ENCODE measurements around the gene SLIRP.
A peak's percentile ranks its signal among the peaks of the same experiment; 100 is the strongest.
"Not testable (repeated sequence)": the region's sequence is repeated elsewhere in the genome, so short reads cannot be mapped to it uniquely, and the experiment has no call there.

Gene SLIRP
- 16.6 to 17.1 reads per million in 2 donors for total RNA-seq

DNA sequence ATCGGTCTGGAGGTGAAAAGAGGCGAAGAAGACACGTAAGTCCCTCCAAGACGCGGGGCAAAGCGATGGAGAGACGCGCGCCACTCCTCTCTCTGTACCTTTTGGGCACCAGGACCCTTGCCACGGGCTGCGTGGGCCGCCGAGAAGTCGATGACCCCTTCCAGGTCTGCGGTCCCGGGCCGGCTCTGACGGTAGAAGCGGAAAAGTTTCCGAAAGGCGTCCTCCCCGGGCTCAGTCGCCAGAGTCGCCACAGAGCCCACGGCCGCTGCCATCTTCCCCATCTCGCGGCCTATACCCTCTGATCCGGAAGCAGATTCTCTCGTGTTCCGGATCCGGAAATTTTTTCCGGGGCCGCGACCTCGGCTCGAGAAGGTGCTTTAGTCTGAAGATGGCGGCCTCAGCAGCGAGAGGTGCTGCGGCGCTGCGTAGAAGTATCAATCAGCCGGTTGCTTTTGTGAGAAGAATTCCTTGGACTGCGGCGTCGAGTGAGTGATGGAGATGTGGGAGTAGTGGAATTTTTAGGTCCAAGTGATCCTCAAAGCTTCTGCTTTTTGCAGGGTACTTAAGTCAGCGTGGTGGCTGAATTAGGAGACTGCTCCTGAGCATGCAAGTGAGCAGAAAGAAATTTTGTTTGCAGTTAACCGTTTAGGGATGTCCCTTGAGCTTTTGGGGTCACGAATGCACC, at the start of gene SLIRP, which contains the start of gene ALKBH1:
Gene SLIRP (plus strand): TSS at position 380 of the 685 bp plus-strand sequence. CDS start 9 bp downstream, at position 389.
Gene ALKBH1 (minus strand): TSS at position 300 of the 685 bp plus-strand sequence. CDS start 19 bp downstream, at position 281.
- peak; percentile 76 to 90 (median 79) for DNase-seq

DNA sequence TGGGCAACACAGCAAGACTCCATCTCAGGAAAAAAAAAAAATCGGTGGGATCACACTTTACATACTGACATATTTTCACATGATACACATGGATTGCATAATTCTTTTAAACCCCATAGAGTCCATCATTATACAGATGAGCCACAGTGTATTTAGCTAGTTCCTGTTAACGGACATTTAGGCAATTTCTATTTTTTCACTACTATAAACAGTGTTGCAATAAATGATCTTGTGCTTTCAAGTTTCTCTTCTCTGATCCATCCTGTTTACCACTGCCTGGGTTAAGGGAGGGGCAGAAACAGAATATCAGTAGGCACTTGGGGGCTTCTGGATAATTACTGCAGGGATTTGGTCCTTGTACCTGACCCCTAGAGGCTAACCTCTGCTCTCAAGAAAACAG, 48.1 kb upstream of the SLIRP start:
- DNase-seq = no peak

DNA sequence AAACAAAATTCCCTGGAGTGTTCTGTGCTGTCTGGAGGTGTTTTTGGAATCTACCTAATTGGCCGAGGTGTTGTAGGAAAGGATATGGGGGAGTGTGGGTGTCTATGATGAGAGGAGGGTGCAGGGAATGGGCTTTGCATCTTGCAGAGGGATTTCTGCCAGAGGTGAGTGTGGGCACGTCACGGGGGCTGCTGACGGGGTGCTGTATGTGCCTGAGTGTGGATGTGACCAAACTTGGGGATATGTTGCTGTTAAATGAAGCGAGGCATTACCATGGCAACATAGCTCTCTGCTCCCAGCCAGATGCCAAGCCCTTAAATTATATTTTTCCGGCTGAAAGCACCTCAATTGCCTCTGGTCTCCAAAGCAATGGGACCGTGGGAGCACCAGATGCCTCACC, 47.1 kb upstream of the SLIRP start:
- DNase-seq = no peak

DNA sequence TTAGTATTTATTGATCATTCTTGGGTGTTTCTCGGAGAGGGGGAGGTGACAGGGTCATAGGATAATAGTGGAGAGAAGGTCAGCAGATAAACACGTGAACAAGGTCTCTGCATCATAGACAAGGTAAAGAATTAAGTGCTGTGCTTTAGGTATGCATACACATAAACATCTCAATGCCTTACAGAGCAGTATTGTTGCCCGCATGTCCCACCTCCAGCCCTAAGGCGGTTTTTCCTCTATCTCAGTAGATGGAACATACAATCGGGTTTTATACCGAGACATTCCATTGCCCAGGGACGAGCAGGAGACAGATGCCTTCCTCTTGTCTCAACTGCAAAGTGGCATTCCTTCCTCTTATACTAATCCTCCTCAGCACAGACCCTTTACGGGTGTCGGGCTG, 46.3 kb upstream of the SLIRP start:
- DNase-seq = not testable (repeated sequence)

DNA sequence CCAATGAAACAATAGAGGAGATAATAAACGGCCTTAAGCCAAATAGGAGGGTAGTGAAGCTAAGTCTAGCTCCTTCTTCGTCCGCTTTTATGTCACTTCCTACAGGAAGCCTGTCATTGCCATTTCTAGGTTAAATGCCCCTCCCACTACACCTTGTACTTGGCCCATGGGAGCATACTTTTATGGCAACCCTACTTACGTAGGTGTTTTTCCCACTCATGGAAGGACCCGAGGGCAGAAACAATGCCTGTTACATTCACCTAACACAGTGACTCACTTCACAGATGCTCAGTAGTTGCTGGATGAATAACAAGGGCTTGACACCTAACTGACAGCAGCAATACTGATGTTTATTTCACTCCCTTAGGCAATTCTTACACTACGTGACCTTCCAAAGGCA, 44.6 kb upstream of the SLIRP start:
- DNase-seq = no peak

DNA sequence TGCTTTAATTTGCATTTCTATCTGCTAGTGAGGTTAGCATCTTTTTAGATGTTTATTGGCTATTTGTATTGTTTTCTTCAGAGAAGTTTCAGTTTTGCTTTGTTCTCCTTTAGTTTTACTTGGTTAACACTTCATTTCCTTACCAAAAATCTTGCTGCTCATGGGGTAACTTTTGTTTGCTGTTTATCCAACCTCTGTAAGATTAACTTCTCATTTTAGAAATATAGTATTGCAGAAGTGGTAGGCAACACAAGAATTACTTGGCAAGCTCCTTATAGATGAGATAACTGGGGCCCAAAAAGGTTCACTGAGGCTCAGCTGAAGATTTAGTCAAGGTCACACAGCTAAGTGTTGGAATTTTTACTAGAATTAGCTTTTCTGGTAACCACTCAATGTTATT, 40.6 kb upstream of the SLIRP start:
- DNase-seq = no peak

DNA sequence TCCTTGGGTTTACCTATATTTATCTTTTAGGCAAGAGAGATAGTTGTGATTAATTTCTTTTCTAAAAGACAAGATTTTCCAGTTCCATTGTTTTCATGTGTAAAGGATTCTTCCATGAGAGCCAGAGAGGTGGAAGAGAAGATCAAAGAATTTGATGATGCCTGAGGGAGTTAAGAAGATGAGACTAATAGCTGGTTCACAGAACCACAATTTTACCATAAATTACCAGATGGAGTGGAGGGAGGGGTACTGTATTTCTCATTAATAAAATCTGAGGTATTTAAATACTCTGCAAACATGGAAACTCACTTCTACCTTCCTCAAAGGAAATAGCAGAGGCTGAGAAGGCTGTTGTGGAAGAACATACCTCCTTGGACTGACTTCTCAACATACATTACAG, 34.7 kb upstream of the SLIRP start:
- no peak for DNase-seq

DNA sequence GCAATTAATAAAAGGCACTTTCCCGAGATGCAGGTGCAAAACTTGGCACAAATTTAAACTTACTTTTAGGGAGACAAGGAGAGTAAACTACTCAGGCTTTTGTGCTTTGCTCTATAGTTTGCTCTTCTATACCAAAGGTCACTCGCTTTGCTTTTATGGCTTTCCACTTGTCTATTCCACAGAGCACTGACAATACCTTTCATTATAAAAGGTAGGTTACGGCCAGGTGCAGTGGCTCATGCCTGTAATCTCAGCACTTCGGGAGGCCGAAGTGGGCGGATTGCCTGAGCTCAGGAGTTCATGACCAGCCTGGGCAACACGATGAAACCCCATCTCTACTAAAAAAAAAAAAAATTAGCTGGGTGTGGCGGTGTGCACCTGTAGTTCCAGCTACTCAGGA, 33.0 kb upstream of the SLIRP start:
- DNase-seq = no peak

DNA sequence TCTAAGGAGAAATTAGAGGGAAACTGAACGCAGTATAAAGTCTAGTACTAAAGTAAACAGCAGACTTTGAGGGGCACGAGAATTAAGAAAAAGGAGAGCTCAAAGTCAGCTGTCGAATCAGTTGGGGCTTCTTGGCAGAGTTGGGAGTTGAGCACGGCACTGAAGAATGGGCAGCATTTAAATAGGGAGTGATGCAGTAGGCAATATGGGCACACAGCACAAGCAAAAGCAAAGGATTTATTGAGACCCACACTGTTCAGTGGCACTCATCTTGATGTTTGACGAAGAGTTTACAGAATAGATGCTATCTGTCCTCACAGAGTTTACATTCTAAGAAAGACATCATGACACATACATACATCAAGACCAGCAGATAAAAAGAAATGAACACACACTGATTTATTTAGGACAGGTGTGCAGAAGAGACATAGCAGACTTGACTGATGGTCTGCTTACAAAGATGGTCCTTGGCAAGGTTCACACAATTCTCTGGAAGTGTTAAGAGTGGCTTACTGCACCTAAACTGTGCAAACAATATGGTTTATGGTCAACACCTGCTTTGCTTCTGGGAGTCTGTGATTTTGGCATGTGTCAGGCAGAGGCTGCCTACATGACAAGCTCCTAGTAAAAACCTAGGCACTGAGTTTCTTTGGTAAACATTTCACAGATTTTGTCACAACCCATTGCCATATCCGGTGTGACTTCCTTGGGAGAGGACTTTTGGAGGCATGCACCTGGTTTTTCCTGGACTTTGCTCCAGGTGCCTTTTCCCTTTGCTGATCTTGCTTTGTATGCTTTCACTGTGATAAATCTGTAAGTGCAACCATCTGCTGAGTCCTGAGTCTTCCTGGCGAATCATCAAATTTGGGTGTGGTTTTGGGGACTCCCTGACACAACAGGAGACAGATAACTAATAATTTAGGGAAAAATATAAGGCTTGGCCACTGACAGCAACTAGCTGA, 26.4 kb upstream of the SLIRP start:
- DNase-seq = no peak

DNA sequence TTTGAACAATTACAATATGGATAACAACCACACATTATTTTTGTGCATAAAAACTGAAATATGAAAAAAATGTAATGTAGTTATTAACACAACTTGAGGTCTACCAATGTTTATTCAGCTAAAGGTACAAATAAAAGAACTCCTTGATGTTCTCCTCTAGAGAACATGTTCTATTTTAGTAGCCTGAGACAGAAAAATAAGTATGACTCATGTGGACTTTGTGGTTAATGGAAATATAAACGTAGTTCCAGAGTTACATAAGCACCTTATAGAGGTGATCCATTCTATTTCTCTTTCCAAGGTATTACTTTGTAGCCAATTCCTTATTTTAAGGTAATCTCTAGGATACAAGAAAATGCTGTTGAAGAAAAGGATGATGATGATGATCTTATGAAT, 25.7 kb upstream of the SLIRP start:
- DNase-seq = no peak

DNA sequence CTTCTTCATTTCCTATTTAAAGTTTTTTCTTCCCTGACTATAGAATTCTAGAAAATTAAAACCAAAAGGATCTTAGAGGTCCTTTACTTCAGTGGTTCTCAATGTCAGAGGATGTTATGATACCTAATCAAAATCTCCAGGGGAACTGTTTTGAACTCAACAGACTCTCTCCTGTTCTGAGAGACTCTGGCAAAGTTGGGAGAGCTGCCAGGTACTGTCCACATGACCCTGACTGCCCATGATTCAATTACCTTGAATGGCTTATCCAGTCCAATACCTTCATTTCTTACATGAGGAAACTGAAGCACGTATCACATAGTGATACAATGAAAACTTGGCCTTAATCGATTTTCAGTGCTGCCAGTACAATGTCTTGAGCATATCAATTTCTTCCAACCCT, 16.6 kb upstream of the SLIRP start:
- no peak for DNase-seq

DNA sequence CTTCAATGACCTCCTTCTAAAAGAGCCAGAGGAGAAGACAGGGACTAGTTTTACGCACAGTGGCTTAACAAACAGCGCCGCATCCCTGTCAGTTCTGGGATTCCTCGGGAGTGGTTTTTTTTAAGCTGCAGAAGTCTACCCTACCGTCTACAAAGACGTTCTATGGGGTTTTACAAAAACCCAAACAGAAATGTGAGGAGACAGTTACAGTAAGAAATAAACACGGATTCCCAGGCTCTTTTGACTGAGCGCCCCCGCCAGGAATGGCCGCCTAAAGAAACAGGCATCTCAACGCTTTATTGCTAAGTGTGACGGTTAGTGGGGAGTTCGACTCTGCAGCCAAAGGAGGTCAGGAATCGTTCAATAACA, 564 bp upstream of the SLIRP start:
- peak in 2 of 5 experiments; percentile 3 to 45 for DNase-seq

DNA sequence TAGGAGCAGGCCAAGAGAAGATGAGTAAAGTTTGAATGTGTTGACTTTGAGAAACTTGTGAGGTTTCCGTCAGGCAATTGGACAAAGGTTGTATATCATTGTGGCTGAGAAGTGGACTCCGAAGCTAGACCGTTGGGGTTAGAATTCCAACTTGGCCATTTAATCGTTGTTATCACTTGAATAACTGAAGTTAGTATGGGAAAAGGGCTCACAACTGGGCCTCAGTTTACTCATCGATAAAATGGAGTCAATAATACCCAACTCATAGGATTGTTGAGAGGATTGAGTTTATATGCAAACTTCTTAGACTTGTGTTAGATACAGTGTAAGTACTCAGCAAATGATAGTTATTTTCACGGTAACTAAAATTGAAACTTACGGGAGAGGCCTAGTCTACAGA, 846 bp downstream of the SLIRP start:
- no peak for DNase-seq

DNA sequence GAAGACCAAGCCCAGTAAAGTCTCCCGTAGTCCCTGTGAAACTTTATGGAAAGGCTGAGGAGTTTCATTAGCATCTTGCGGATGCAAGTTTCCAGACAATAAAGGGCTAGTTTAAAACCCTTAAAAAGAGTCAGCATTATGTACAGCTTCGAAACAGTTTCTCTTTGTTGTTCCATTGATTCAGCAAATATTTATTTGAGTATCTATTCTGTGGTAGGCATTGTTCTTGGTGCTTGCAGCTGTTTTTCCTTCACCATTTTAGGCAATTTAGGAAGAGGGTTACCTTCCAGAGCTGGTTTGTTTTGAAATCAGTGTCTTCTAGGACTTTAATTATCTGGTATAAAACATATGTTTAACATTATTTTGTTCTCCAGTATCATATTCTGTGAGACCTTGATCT, 1.5 kb downstream of the SLIRP start:
- DNase-seq = no peak

DNA sequence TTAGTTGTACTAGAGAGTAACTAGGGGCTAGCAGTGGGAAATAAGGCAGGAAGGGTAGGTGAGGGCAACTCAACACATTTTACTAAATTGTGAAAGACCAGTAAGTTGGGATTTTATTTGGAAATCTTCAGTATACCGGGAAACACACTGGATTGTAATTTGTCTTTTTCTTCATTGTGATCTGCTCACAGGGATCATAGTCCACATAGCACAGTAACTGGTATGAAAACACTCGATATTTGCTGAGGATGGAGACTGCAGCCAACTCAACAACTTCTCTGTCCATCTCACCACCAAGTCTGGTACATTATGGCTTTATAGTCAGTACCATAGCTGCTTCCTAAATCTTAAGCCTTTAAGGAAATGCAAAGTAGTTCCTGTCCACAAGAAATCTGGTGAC, 2.5 kb downstream of the SLIRP start:
- DNase-seq = no peak

DNA sequence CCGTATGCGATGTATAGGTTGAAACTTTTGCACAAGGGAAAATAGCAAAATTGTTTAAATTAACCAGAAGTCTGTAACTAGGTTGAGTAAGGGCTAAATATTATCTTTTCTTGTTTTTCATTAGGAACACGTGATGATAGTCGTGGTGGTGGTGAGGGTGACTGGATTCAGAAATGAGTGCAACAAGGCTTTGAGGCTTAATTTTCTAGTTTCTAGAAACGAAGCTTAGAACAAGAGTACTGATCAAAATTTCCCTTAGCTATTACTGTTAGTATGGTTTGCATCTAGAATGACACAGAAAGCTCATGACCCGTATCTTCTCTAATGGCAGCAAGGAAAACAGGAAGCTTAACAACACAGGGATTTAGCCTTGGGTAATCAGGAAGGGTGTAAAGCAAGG, 7.0 kb downstream of the SLIRP start:
- DNase-seq = peak in 1 of 5 experiments; percentile 42

DNA sequence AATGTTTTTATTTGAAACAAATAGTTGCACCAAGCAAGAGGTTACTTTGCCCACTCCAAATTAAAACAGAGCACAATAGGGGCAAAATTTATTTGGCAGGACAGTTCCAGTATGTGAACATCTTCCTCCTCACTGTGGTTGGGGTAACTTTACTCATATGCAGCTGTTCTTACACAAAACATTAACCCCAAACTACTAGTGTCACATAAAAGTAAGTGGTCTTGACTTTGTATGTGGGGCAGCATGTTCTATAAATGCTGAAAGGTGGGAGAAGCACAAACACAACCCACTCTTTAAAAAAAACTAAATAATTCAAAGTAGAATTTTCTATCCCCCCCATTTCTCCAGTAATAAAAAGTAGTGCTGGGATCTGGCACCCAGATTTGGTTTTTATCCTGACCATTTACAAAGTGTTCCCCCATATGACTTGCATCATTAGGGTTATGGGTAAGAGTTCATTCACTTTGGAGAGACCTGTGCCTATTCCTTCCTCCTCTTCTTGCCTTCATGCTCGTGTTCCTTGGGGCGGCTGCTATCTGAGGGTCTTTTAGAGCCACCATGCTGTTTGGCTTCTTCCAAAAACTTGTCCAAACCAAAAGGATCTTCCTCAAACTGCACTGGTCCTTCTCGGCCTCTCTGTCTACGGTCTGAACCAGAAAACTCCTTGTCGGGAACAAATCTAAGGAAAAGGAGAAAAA, 9.9 kb downstream of the SLIRP start:
- DNase-seq = no peak

DNA sequence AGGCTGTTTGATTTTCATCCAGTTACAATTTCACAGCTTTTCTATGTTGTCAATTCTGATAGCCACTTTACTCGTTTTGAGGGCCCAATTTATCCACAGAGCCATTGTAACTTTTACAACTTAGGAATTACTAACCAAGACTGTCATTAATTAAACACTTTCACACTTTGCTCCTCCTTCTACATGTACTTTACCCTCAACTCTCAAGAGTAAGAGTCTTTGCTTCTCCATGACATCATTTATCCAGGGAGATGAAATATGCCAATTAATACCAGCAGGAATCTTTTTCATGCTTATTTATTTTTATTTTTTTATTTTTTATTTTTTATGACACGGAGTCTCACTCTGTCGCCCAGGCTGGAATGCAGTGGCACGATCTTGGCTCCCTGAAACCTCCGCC, 13.5 kb downstream of the SLIRP start:
- DNase-seq = no peak

DNA sequence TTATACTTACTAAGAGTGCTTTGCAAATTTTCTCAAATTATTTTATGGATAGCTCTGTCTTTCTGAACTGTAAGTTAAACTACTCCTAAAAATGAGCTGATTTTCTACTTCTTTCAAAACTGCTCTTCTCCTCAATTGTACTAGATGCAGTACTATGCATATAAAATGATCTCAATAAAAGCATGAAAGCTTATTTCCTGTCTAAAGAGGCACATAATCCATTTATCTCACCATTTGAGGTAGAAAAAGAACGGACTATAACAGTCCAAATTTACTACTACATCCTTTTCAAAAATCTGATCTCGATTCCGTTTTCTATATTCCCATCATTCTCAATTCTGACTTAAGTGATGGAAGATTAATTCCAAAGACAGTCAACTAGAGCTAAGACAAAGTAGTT, 14.4 kb downstream of the SLIRP start:
- DNase-seq = no peak

DNA sequence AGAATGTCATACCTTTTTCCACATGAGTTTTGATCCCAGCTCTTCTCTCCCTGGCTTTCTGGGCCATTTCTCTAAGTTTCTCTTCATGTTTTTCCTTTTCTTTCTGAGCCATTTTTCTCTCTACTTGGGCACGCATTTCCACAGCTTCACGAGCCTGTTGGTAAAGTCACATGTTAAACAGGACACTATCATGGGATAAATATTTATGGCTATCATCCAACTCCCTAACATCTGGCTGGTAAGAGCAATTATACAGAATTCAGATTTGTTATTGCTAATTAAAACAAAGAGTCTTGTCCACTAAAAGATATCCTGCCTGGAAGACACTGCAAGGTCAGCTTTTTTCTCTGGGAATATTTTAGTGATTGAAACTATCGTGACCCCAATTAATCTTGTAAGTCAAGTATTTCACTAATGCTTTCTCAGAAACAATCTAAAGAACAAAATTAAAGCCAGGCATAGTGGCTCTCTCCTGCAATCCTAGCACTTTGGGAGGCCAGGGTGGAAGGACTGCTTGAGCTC, 23.1 kb downstream of the SLIRP start:
- no peak for DNase-seq

DNA sequence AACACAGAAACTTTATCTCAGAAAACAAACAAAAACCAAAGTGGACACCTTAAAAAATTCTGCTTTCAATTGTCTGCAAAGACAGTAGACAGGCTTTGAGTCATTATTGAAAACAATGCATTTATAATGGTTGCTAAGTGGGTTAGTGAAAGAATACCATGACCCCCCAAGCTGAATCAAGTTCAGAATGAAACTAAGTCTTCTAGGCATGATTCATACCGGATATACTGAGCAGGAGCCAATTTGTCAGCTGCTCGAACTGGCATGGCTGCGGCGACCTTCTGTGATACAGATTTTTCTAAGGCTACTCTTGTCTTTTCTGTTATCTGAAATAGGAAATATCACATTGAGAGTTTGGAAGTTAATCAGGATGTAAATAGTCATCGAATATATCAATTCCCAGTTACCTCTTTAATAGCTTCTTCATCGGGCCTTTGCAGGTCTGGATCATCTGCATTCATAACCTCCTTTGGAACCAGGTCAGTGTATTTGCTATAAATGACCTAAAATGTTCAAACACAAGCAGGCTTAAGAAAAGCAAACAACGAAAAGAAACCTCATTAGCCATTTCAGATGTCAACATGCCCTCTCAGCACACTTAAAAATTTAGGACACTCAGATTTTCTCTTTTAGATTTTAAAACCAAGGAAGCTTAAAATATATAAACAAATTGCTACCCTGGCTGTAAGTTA, 30.8 kb downstream of the SLIRP start:
- peak in 1 of 5 experiments; percentile 74 for DNase-seq

DNA sequence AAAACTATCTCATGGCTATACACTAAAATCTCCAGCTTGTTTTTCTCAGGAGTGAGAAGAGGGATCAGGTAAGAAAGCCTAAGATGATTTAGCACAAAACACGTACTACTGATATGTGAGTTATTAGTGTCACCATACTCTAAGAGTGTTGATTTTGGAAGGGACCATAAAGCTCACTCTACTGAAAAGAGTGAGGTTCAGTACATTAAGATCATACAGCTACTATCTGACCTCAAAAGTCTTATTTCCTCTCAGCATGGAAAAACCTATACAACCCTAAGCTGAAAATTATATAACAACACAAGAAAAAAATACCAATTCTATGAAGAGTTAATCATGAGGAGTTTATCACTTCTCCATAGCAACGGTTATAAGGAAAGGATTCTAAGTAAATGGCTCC, 33.5 kb downstream of the SLIRP start:
- no peak for DNase-seq
